Measurements from ENCODE around the gene OR4D2. TPM values are rescaled to one million over a fixed set of nuclear protein-coding genes. Genes with fewer than 3 reads are reported as not detected.

OR4D2 gene
- total RNA-seq: not detected in 2 replicates
- not detected in 2 replicates for polyA plus RNA-seq

DNA sequence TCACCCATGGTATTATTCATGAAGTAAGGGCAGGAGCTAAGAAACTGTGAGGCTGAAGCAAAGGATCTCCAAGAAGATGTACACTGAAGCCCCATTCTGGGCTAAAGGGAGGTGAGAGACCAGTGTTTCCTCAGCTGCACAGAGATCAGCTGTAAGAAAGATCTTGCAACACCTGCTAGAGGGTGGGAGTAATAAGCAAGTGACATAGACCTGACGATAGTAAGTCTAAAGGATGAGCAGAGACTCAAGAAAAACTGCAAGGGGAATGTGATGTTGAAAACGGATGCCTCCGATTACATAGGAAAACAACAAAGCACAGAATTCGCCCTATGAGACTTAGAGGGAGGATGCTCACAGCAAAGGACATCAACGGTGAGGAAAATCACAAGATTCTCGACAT, at the start of gene OR4D2:
Gene OR4D2, plus strand, starts transcription at position 301 of the 400 bp plus-strand sequence. CDS start 2,674 bp downstream, outside the sequence.
- TF ChIP-seq EZH2phosphoT487 (IDR thresholded peaks at IDR 0.05; ENCODE audit: low read depth, severe bottlenecking, unreplicated experiment): no peak
- TF ChIP-seq, protein P1, sequence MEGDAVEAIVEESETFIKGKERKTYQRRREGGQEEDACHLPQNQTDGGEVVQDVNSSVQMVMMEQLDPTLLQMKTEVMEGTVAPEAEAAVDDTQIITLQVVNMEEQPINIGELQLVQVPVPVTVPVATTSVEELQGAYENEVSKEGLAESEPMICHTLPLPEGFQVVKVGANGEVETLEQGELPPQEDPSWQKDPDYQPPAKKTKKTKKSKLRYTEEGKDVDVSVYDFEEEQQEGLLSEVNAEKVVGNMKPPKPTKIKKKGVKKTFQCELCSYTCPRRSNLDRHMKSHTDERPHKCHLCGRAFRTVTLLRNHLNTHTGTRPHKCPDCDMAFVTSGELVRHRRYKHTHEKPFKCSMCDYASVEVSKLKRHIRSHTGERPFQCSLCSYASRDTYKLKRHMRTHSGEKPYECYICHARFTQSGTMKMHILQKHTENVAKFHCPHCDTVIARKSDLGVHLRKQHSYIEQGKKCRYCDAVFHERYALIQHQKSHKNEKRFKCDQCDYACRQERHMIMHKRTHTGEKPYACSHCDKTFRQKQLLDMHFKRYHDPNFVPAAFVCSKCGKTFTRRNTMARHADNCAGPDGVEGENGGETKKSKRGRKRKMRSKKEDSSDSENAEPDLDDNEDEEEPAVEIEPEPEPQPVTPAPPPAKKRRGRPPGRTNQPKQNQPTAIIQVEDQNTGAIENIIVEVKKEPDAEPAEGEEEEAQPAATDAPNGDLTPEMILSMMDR (IDR thresholded peaks at IDR 0.05; ENCODE audit: poor library complexity): no peak
- TF ChIP-seq EZH2 (IDR thresholded peaks at IDR 0.05; ENCODE audit: borderline replicate concordance): no peak
- H3K36me3 ChIP-seq (replicated peaks; ENCODE audit: insufficient read depth, low read depth): no peaks in the 10 kb centered on the region
- H3K4me3 ChIP-seq: no peak within 1 kb of the TSS
- no peak within 1 kb of the TSS for H3K4me2 ChIP-seq
- H2AFZ ChIP-seq: no peak within 1 kb of the TSS
- no peaks in the 10 kb centered on the region for H3K9me2 ChIP-seq (replicated peaks; ENCODE audit: insufficient read depth)
- H4K20me1 ChIP-seq (ENCODE audit: insufficient read depth, poor library complexity, severe bottlenecking): no peaks in the 10 kb centered on the region
- H3K27me3 ChIP-seq: peaks cover 61% of the 10 kb centered on the region
- H3K4me1 ChIP-seq (ENCODE audit: insufficient read depth): no peaks in the 10 kb centered on the region
- WGBS (ENCODE audit: low lambda C conversion rate, missing lambda C conversion rate): 63% methylated on average over 6 of the region's 6 CpGs
- H3K9me3 ChIP-seq (ENCODE audit: low read depth): no peaks in the 10 kb centered on the region
- no peaks in the 10 kb centered on the region for H3K79me2 ChIP-seq
- no peak for DNase-seq (ENCODE audit: low spot score)
- no peak within 1 kb of the TSS for H3K27ac ChIP-seq

DNA sequence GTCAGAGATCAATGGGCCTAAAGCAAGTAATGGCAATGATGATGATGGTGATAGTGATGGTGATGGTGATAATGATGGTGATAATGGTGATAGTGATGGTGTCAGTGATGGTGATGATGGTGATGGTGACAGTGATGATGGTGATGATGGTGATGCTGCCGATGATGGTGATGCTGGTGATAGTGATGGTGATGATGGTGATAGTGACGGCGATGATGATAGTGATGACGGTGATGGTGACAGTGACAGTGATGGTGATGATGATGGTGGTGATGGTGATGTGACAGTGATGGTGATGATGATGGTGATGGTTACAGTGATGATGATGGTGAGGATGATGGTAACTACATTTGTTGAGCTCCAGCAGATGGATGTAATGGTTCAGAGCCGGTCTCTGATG, 49.4 kb upstream of the OR4D2 start:
- Histone ChIP-seq H3K9me3 (ENCODE audit: low read depth) (no peaks in the 10 kb centered on the region), H4K20me1 (ENCODE audit: insufficient read depth, poor library complexity, severe bottlenecking) (no peaks in the 10 kb centered on the region), H3K4me3 (no peak overlapping the region), H3K4me2 (no peak overlapping the region), H3K36me3 (replicated peaks; ENCODE audit: insufficient read depth, low read depth) (no peaks in the 10 kb centered on the region), H3K4me1 (ENCODE audit: insufficient read depth) (no peaks in the 10 kb centered on the region), H2AFZ (no peak overlapping the region), H3K27ac (no peak overlapping the region), H3K27me3 (peaks cover 6% of the 10 kb centered on the region), H3K79me2 (no peaks in the 10 kb centered on the region), H3K9me2 (replicated peaks; ENCODE audit: insufficient read depth) (no peaks in the 10 kb centered on the region)
- TF ChIP-seq EZH2 (IDR thresholded peaks at IDR 0.05; ENCODE audit: borderline replicate concordance) (no peak), EZH2phosphoT487 (IDR thresholded peaks at IDR 0.05; ENCODE audit: low read depth, severe bottlenecking, unreplicated experiment) (no peak)
- TF ChIP-seq, protein P1 (IDR thresholded peaks at IDR 0.05; ENCODE audit: poor library complexity): no peak
- DNase-seq (ENCODE audit: low spot score): no peak
- 91% methylated on average over 5 of the region's 5 CpGs for WGBS (ENCODE audit: low lambda C conversion rate, missing lambda C conversion rate)

DNA sequence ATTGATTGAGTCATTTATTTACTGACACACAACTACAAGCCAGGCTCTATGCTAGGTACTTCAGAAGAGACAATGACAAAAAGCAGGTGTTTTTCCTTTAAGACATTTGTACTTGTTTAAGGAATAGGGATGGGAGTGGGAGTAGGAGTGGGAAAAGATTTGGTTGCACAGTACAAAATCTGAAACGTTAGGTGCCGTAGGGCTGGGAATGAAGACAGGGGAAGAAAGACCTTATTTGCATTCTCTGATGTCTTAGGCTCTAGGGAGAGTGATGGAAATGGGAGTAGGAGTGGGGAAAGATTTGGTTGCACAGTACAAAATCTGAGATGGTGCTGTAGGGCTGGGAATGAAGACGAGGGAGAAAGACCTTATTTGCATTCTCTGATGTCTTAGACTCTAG, 47.3 kb upstream of the OR4D2 start:
- Histone ChIP-seq H3K27me3 (peaks cover 6% of the 10 kb centered on the region), H3K4me2 (no peak overlapping the region), H2AFZ (no peak overlapping the region), H3K9me2 (replicated peaks; ENCODE audit: insufficient read depth) (no peaks in the 10 kb centered on the region), H3K79me2 (no peaks in the 10 kb centered on the region), H3K4me1 (ENCODE audit: insufficient read depth) (no peaks in the 10 kb centered on the region), H3K9me3 (ENCODE audit: low read depth) (no peaks in the 10 kb centered on the region), H3K36me3 (replicated peaks; ENCODE audit: insufficient read depth, low read depth) (no peaks in the 10 kb centered on the region), H4K20me1 (ENCODE audit: insufficient read depth, poor library complexity, severe bottlenecking) (no peaks in the 10 kb centered on the region), H3K27ac (no peak overlapping the region), H3K4me3 (no peak overlapping the region)
- TF ChIP-seq EZH2phosphoT487 (IDR thresholded peaks at IDR 0.05; ENCODE audit: low read depth, severe bottlenecking, unreplicated experiment) (no peak), EZH2 (IDR thresholded peaks at IDR 0.05; ENCODE audit: borderline replicate concordance) (no peak)
- TF ChIP-seq, protein P1 (IDR thresholded peaks at IDR 0.05; ENCODE audit: poor library complexity): no peak
- WGBS (ENCODE audit: low lambda C conversion rate, missing lambda C conversion rate): 72% methylated on average over 3 of the region's 3 CpGs
- no peak for DNase-seq (ENCODE audit: low spot score)

All from hepatocyte (in vitro differentiated cells).